ENCODE results near the gene ZNF776.
"Not testable (repeated sequence)": the region's sequence is repeated elsewhere in the genome, so short reads cannot be mapped to it uniquely, and the experiment has no call there.

The ZNF776 gene

GRCh38 chr19:57776764-57777296 lies 30.2 kb downstream of the ZNF776 start:
- no peak for DNase-seq (ENCODE audit: low read depth in 3 of 3, low spot score in 1 of 3)

GRCh38 chr19:57778336-57778735 lies 31.7 kb downstream of the ZNF776 start:
- no peak for DNase-seq (ENCODE audit: low read depth in 3 of 3, low spot score in 1 of 3)

GRCh38 chr19:57779220-57779845 lies 32.7 kb downstream of the ZNF776 start:
- DNase-seq (ENCODE audit: low read depth in 3 of 3, low spot score in 1 of 3), result no peak

- no peak for DNase-seq (ENCODE audit: low read depth in 3 of 3, low spot score in 1 of 3)
Observed at GRCh38 chr19:57786286-57786685, 39.7 kb downstream of the ZNF776 start.

GRCh38 chr19:57786906-57787305 lies 40.3 kb downstream of the ZNF776 start:
- DNase-seq (ENCODE audit: low read depth in 3 of 3, low spot score in 1 of 3), result no peak

- DNase-seq (ENCODE audit: low read depth in 3 of 3, low spot score in 1 of 3), result no peak
Observed at GRCh38 chr19:57788114-57788692, 41.6 kb downstream of the ZNF776 start.

- DNase-seq (ENCODE audit: low read depth in 3 of 3, low spot score in 1 of 3), result no peak
Observed at GRCh38 chr19:57789288-57789687, 42.7 kb downstream of the ZNF776 start.

- DNase-seq (ENCODE audit: low read depth in 3 of 3, low spot score in 1 of 3), result not testable (repeated sequence)
Observed at GRCh38 chr19:57796580-57796979, 50.0 kb downstream of the ZNF776 start.

GRCh38 chr19:57800696-57801095 lies 54.1 kb downstream of the ZNF776 start:
- DNase-seq (ENCODE audit: low read depth in 3 of 3, low spot score in 1 of 3), result no peak

GRCh38 chr19:57802269-57802668 lies 55.7 kb downstream of the ZNF776 start:
- DNase-seq (ENCODE audit: low read depth in 3 of 3, low spot score in 1 of 3), result no peak

GRCh38 chr19:57803265-57803593 lies 56.6 kb downstream of the ZNF776 start:
- DNase-seq (ENCODE audit: low read depth in 3 of 3, low spot score in 1 of 3), result no peak

- DNase-seq (ENCODE audit: low read depth in 3 of 3, low spot score in 1 of 3), result no peak
Observed at GRCh38 chr19:57803594-57804325, 57.1 kb downstream of the ZNF776 start.

- DNase-seq (ENCODE audit: low read depth in 3 of 3, low spot score in 1 of 3), result no peak
Observed at GRCh38 chr19:57807541-57807940, 60.9 kb downstream of the ZNF776 start.

Data from stimulated activated CD4-positive, alpha-beta T cell treated with anti-CD3 and anti-CD28 coated beads, TNF-alpha, amount 100 ng/mL, for 1 hour (primary cell).